Panc1 (cell line): Measurements from ENCODE around the gene SLC39A7.

Source experiments
- POLR2AphosphoS5 ChIP-seq: IDR thresholded peaks from 2 replicates; pipeline ENCODE4 v1.6.1; 2012; ENCODE audit warnings: mild to moderate bottlenecking, low read depth, low read length, moderate library complexity
- TF ChIP-seq, protein P1 (sequence below): fragments of 450-650 bp; IDR thresholded peaks from 2 replicates; pipeline ENCODE4 v1.5.1; 2017; ENCODE audit warnings: mild to moderate bottlenecking
- TF ChIP-seq, protein P2 (sequence below), 2 experiments: IDR thresholded peaks; 2 replicates each; pipeline ENCODE4 v1.6.1; 2011 to 2012; ENCODE audit warnings: low read depth in 2 of 2, control low read depth in 1 of 2, low read length in 1 of 2, mild to moderate bottlenecking in 1 of 2, moderate library complexity in 1 of 2; ENCODE audit not compliant: insufficient read depth in 1 of 2

DNA sequence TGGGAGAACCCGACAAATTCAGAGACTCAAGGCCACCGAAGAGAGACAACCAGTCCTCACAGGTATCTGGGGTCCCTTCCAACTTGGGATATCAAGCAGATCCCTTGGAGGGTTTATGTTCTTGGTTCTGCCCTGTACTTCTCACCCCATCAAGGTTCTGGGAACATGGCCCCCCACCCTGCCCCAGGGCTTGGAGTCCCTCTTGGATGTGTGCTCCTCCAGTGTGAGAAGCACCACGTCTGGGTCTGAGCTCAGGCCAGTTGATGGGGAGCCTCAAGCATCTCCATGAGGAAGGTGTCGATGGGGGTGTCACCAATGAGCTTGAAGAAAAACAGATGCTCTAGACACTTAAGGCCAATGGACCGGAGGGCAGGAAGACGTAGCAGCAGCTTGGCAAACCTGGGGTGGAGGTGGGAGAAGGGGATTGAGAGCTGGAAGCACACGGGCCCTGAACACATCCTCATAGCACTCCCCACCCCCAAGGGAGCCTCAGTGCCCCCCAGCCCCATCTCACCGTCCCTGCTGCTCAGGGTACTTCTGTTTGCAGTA lies 6.2 kb upstream of the SLC39A7 start:
- TF ChIP-seq, protein P1, sequence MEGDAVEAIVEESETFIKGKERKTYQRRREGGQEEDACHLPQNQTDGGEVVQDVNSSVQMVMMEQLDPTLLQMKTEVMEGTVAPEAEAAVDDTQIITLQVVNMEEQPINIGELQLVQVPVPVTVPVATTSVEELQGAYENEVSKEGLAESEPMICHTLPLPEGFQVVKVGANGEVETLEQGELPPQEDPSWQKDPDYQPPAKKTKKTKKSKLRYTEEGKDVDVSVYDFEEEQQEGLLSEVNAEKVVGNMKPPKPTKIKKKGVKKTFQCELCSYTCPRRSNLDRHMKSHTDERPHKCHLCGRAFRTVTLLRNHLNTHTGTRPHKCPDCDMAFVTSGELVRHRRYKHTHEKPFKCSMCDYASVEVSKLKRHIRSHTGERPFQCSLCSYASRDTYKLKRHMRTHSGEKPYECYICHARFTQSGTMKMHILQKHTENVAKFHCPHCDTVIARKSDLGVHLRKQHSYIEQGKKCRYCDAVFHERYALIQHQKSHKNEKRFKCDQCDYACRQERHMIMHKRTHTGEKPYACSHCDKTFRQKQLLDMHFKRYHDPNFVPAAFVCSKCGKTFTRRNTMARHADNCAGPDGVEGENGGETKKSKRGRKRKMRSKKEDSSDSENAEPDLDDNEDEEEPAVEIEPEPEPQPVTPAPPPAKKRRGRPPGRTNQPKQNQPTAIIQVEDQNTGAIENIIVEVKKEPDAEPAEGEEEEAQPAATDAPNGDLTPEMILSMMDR, result no peak
- TF ChIP-seq, protein P2, sequence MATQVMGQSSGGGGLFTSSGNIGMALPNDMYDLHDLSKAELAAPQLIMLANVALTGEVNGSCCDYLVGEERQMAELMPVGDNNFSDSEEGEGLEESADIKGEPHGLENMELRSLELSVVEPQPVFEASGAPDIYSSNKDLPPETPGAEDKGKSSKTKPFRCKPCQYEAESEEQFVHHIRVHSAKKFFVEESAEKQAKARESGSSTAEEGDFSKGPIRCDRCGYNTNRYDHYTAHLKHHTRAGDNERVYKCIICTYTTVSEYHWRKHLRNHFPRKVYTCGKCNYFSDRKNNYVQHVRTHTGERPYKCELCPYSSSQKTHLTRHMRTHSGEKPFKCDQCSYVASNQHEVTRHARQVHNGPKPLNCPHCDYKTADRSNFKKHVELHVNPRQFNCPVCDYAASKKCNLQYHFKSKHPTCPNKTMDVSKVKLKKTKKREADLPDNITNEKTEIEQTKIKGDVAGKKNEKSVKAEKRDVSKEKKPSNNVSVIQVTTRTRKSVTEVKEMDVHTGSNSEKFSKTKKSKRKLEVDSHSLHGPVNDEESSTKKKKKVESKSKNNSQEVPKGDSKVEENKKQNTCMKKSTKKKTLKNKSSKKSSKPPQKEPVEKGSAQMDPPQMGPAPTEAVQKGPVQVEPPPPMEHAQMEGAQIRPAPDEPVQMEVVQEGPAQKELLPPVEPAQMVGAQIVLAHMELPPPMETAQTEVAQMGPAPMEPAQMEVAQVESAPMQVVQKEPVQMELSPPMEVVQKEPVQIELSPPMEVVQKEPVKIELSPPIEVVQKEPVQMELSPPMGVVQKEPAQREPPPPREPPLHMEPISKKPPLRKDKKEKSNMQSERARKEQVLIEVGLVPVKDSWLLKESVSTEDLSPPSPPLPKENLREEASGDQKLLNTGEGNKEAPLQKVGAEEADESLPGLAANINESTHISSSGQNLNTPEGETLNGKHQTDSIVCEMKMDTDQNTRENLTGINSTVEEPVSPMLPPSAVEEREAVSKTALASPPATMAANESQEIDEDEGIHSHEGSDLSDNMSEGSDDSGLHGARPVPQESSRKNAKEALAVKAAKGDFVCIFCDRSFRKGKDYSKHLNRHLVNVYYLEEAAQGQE (IDR thresholded peaks at IDR 0.05; ENCODE audit: insufficient read depth in 1 of 2, low read depth in 2 of 2, low read length in 1 of 2), result no peak
- TF ChIP-seq POLR2AphosphoS5, result no peak
